ENCODE results near the gene SRGAP3.

Gene SRGAP3

GRCh38 chr3:8980756-8981257, 268.6 kb downstream of the SRGAP3 start:
- no peak for DNase-seq

DNA sequence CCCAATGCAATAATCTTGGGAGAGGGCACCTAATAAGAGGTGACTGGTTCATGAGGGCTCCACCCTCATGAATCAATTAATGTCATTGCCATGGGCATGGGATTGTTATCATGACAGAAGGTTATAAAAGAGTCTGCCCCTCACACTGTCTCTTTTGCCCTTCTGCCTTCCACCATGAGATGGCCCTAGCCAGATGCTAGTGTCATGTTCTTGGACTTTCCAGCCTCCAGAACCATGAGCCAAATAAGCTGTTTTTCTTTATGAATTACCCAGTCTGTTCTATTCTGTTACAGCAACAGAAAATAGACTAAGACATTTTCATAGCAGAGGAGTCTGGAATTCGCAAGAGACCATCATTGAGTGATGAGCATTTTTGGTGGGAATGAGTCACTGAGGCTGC, 270.2 kb downstream of the SRGAP3 start:
- DNase-seq, result no peak

DNA sequence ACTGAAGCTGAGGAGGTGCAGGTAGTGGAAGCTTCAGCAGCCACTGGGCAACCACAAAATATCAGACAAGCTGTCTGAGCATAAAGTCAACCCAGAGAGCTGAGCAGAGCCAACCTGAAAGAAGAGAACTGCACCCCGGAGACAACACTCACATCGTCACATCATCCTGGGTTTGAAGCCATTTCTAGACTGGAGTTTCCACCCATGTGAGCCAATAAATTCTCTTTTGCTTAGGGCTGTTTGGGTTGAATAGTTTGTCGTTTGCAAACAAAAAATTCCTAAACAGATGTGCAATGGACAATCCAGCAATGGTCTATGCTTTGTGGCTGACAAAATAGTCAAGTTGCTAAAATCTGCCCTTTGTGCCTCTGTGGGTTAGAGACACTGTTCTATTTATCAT, 270.9 kb downstream of the SRGAP3 start:
- DNase-seq, result no peak

GRCh38 chr3:8976540-8977182, 272.8 kb downstream of the SRGAP3 start:
- DNase-seq, result no peak

DNA sequence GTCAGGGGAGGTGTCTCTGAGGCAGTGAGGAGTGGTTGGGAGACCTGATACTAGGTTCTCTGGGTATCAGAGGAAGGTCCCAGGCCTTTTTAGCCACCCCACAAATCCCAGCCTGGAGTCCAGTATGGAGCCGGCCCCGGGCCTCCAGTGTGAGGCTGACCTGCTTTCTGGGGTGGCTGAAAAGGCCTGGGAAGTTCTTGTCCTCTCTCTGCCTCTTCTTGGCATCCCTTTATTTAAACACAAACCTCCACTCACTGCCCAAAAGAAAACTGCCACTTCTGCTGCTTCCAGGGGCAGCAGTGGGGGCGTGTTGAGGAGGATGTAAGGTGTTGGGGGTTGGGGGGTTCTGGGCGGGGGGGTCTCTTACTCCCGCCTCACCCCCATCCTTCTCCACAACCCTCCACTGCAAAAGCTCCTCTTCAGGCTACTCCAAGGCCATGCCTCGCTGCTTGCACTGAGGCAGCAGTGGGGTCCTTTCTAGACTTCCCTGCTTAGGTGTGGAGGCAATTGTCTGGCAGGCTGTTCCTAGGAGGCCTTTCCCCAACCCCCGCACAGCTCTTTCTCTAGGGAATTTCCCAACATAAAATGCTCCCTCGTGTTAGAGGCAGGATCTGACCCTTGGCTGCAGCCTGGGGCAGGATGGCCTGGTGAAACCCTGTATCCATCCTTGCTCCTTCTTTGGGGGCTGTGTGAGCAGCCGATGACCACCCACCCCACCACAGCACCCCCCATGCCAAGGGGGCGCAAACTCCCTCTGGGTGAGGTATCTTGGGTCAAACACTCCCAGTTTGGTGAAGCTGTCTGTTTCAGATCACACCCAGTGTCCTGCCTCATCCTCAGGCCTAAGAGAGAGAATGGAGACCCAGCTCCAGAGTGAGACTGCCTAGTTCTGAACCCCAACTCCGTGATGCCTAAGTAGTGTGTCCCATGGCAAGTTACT, 274.1 kb downstream of the SRGAP3 start:
- DNase-seq, result no peak

GRCh38 chr3:8974458-8974857, 275.0 kb downstream of the SRGAP3 start:
- no peak for DNase-seq

DNA sequence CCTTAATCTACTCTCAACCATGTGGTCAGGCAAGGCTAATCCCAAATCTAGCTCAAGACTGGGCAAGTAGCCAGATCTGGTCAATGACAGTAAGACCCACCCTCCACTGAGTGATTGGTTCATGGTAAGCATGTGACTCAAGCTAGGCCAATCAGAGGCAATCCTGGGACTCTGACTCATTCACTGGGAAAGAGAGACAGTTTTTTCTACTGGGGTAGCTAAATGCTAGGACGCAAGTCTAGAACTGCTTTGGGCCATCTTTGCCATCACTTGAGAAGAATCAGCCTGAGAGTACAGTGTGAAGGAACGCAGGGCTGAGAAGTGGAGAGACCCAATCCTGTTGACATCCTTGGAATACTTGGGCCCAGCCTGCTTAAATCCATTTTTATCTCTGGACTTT, 276.8 kb downstream of the SRGAP3 start:
- no peak for DNase-seq

DNA sequence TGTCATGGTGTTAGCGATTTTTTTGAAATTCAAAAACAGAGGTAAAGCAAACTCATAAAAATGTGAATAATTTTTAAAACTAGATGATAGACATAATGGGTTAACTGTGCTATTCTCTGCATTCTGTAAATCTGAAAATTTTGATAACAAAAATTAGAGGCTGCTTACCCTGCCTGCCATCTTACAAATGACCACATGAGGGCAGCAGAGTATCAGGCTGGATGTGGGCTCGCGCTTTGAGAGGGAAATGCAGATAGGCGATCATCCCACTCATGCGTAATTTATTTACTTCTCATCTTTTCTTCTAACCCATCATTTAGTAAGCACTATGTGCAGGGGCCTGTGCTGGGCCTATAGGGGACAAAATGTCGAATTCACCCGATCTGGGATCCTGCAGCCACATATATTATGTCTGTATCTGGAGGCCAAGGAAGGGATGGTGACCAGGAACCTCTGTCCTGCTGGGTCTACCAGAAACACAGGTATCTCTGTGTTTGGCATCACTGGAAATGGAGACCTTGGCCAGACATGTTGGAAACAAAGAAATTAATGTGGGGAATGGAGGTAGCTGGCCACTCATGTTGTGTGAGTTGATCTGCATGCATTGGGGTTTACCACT, 278.4 kb downstream of the SRGAP3 start:
- DNase-seq, result peak; percentile 72

- no peak for DNase-seq
These were observed 280.2 kb downstream of the SRGAP3 start for GRCh38 chr3:8969241-8969640.

- DNase-seq, result no peak
These were observed 281.0 kb downstream of the SRGAP3 start for GRCh38 chr3:8968375-8968882.

GRCh38 chr3:8967553-8967952, 281.9 kb downstream of the SRGAP3 start:
- DNase-seq, result no peak

DNA sequence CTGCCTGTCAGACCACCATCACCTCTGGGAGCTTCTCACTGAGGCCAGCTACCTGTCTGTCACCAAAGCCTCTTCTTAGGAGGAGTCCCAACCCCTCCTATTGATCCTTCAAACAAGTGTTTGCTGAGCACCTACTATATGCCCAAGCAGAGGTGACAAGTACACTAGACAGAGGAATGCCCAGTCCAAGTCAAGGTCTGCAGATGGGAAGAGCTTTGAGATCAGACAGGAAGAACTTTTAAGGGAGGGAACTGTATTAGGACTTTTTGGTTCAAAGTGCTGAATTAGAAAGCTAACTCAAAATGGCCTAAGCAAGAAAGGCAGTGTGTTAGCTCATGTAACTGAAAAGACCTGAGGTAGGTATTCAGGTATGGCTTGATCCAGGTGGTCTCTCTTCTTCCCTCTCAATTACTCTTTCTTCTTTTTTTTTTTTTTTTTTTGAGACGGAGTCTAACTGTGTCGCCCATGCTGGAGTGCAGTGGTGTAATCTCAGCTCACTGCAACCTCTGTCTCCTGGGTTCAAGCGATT, 282.6 kb downstream of the SRGAP3 start:
- DNase-seq, result no peak

DNA sequence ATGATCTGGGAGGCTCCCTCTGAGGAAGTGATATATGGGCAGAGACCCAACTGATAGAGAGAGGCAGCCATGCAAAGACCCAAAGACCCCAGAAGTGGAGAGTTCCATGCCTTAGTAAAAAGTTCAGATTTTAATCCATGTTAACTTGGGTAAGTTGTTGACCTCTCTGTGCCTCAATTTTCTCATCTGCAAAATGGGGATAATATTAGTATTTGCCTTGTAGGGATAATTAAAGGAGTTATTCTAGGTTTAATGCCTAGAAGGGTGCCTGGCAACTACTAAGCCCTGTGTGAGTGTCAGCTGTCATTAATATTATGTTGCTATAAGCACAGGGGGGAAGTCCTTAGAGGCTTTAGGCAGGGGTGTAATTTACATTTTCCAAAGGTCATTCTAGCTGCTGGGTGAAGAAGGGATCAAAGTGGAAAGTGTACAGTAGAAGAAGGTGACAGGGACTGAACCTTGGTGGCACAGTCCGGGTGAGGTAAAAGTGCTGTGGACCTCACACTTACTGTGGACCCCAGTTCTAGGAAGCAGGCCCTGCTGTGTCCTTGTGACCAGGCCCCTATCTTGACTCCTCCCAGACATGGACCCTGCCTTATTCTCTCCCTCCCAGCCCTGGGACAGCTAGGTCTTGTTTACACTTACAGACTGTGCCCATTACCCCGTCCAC, 283.2 kb downstream of the SRGAP3 start:
- no peak for DNase-seq

DNA sequence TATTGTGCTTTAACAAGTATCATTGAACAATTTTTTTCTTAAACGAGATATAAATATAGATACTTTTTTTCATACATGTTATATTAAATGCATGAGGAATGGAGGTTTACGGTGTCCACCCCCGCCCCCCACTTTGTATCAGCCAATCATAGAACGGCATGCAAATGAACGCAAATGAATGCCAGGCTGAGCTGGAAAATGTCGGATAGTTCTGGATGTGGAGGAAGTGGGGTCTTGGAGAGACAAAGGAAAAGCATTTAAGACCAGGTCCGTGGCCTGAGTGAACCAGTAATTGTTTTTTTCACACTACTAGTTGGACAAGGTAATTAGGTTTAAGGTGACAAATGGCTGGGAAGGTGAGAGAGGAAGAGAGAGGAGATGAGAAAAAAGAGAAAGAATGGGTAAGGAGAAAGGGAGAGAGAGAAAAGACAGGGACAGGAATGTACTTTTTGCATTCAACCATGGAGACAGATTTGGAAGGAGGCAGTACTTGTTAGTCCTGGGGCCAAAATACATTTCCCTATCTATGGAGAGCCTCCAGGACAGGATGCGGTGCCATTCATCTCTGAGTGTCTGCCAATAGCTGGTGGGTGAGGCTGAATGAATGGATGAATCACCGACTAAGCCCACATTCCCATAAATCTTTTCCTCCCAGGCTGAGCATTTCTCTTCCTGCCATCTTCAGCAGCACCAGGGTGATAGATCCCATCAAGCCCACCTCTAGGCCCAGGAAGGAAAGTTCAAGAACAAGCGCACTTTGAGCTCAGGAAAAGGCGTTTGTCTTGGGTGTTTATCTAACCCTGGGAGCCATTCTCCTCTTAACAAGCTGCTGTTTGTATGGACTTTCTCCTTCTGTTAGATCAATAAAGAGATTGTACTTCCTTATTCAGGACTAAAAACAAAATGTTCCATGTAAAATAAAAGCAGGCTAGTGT, 284.7 kb downstream of the SRGAP3 start:
- DNase-seq, result no peak

GRCh38 chr3:8963137-8963853, 286.2 kb downstream of the SRGAP3 start, which contains the start of gene RAD18:
Gene RAD18 (minus strand): TSS chr3:8963472. CDS start chr3:8963385, 87 bp downstream.
- DNase-seq, result peak; percentile 91

DNA sequence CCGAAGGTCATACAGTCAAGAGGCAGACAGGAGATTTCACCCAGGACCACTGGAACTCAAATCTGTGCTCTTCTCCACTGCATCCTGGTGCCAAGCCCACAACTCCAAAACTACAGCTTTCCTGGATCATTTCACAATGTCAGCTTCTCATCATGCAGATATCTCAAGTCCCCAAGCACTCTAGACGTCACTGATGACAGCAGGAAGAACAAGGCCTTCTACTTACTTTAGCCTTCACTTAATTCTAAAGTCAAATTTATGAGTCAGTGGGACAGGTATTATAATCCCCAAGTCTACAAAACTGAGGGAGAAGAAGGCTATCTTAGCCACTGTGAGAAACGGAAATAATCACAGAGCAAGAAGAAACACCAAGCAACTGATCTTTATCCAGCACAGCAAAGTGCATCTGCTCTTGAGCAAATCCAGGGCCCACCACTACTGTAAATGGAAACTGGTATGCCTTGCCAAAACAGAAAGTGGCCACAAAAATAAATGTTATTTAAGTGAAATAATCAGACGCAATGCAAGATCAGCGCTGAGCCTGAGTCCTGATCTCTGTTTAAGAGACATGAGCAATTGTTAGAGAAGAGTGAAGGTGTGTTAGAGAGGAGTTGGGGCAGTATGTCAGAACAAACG, 287.1 kb downstream of the SRGAP3 start:
- DNase-seq, result no peak

DNA sequence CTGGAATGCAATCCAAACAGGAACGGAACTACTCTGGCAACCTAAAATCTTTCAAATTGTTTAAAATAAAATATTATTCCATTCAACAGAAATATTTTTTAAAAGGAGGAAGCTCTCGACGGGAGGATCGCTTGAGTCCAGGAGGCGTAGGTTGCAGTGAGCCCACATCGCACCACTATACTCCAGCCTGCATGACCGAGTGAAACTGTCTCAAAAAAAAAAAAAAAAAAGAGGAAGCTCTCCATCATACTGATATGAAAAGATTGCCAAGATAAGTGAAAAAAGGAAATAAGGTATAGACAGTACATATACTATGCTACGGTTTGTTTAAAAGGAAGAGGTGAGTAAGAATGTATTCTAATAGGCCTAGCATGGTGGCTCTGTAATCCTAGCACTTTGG, 289.8 kb downstream of the SRGAP3 start:
- no peak for DNase-seq

GRCh38 chr3:8954938-8955763, 294.3 kb downstream of the SRGAP3 start:
- no peak for DNase-seq

- DNase-seq, result no peak
These were observed 296.1 kb downstream of the SRGAP3 start for GRCh38 chr3:8953313-8953712.
